Measurements from ENCODE around the gene GRK1.

Gene GRK1

GRCh38 chr13:113655346-113656002 lies 11.5 kb upstream of the GRK1 start:
- Histone ChIP-seq H3K9me2 (replicated peaks; ENCODE audit: insufficient read depth, low read length) (no peaks in the 10 kb centered on the region), H3F3A (ENCODE audit: insufficient read depth) (no peaks in the 10 kb centered on the region; the same call in 1 of the 2 replicates), H3K27me3 (ENCODE audit: low read length) (no peaks in the 10 kb centered on the region), H3K9me3 (ENCODE audit: insufficient read depth, low read length) (no peaks in the 10 kb centered on the region), H3K27ac (ENCODE audit: low read depth, low read length) (no peak overlapping the region), H3K4me2 (ENCODE audit: low read depth, low read length, poor library complexity, severe bottlenecking) (no peak overlapping the region), H3K4me3 (ENCODE audit: insufficient read depth, low read length, poor library complexity, severe bottlenecking) (no peak overlapping the region), H3K36me3 (ENCODE audit: low read length) (no peaks in the 10 kb centered on the region), H3K9ac (ENCODE audit: low read length) (no peak overlapping the region), H4K20me1 (ENCODE audit: low read depth, low read length) (no peaks in the 10 kb centered on the region), H3K79me2 (ENCODE audit: insufficient read depth, low read length) (no peaks in the 10 kb centered on the region), H2AFZ (ENCODE audit: low read depth, low read length, severe bottlenecking) (no peak overlapping the region)
- TF ChIP-seq, protein P1, sequence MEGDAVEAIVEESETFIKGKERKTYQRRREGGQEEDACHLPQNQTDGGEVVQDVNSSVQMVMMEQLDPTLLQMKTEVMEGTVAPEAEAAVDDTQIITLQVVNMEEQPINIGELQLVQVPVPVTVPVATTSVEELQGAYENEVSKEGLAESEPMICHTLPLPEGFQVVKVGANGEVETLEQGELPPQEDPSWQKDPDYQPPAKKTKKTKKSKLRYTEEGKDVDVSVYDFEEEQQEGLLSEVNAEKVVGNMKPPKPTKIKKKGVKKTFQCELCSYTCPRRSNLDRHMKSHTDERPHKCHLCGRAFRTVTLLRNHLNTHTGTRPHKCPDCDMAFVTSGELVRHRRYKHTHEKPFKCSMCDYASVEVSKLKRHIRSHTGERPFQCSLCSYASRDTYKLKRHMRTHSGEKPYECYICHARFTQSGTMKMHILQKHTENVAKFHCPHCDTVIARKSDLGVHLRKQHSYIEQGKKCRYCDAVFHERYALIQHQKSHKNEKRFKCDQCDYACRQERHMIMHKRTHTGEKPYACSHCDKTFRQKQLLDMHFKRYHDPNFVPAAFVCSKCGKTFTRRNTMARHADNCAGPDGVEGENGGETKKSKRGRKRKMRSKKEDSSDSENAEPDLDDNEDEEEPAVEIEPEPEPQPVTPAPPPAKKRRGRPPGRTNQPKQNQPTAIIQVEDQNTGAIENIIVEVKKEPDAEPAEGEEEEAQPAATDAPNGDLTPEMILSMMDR (IDR thresholded peaks at IDR 0.05; ENCODE audit: insufficient read depth, low read length, poor library complexity, severe bottlenecking) = no peak
- TF ChIP-seq EZH2phosphoT487 (conservative IDR thresholded peaks at IDR 0.05; ENCODE audit: low read length) = no peak

- H3K9ac ChIP-seq (ENCODE audit: low read length) = no peak overlapping the region
- no peaks in the 10 kb centered on the region for H4K20me1 ChIP-seq (ENCODE audit: low read depth, low read length)
- H3K27ac ChIP-seq (ENCODE audit: low read depth, low read length) = no peak overlapping the region
- no peaks in the 10 kb centered on the region; the same call in 1 of the 2 replicates for H3F3A ChIP-seq (ENCODE audit: insufficient read depth)
- no peaks in the 10 kb centered on the region for H3K9me2 ChIP-seq (replicated peaks; ENCODE audit: insufficient read depth, low read length)
- no peaks in the 10 kb centered on the region for H3K27me3 ChIP-seq (ENCODE audit: low read length)
- no peak overlapping the region for H2AFZ ChIP-seq (ENCODE audit: low read depth, low read length, severe bottlenecking)
- TF ChIP-seq, protein P1 (IDR thresholded peaks at IDR 0.05; ENCODE audit: insufficient read depth, low read length, poor library complexity, severe bottlenecking) = no peak
- no peak for TF ChIP-seq EZH2phosphoT487 (conservative IDR thresholded peaks at IDR 0.05; ENCODE audit: low read length)
- H3K9me3 ChIP-seq (ENCODE audit: insufficient read depth, low read length) = no peaks in the 10 kb centered on the region
- H3K4me2 ChIP-seq (ENCODE audit: low read depth, low read length, poor library complexity, severe bottlenecking) = no peak overlapping the region
- H3K4me3 ChIP-seq (ENCODE audit: insufficient read depth, low read length, poor library complexity, severe bottlenecking) = no peak overlapping the region
- H3K79me2 ChIP-seq (ENCODE audit: insufficient read depth, low read length) = no peaks in the 10 kb centered on the region
- no peaks in the 10 kb centered on the region for H3K36me3 ChIP-seq (ENCODE audit: low read length)
These were observed 10.9 kb upstream of the GRK1 start for GRCh38 chr13:113656003-113656588.

- Histone ChIP-seq H3K9me2 (replicated peaks; ENCODE audit: insufficient read depth, low read length) (no peaks in the 10 kb centered on the region), H3K36me3 (ENCODE audit: low read length) (no peaks in the 10 kb centered on the region), H3K9ac (ENCODE audit: low read length) (no peak overlapping the region), H3F3A (ENCODE audit: insufficient read depth) (no peaks in the 10 kb centered on the region; the same call in 1 of the 2 replicates), H3K27ac (ENCODE audit: low read depth, low read length) (no peak overlapping the region), H3K4me3 (ENCODE audit: insufficient read depth, low read length, poor library complexity, severe bottlenecking) (no peak overlapping the region), H3K79me2 (ENCODE audit: insufficient read depth, low read length) (no peaks in the 10 kb centered on the region), H3K27me3 (ENCODE audit: low read length) (no peaks in the 10 kb centered on the region), H3K9me3 (ENCODE audit: insufficient read depth, low read length) (no peaks in the 10 kb centered on the region), H3K4me2 (ENCODE audit: low read depth, low read length, poor library complexity, severe bottlenecking) (no peak overlapping the region), H4K20me1 (ENCODE audit: low read depth, low read length) (no peaks in the 10 kb centered on the region), H2AFZ (ENCODE audit: low read depth, low read length, severe bottlenecking) (no peak overlapping the region)
- TF ChIP-seq, protein P1 (IDR thresholded peaks at IDR 0.05; ENCODE audit: insufficient read depth, low read length, poor library complexity, severe bottlenecking) = no peak
- no peak for TF ChIP-seq EZH2phosphoT487 (conservative IDR thresholded peaks at IDR 0.05; ENCODE audit: low read length)
These were observed 10.0 kb upstream of the GRK1 start for GRCh38 chr13:113656831-113657671.

Data from SU-DHL-6 (cell line).